ENCODE measurements around the gene IL34. TPM values are rescaled to one million over a fixed set of nuclear protein-coding genes. Genes with fewer than 3 reads are reported as not detected.

The IL34 gene
- polyA plus RNA-seq, 1 of the 3 experiments (the other 2 are of a cell fraction) = 0.18 TPM

DNA sequence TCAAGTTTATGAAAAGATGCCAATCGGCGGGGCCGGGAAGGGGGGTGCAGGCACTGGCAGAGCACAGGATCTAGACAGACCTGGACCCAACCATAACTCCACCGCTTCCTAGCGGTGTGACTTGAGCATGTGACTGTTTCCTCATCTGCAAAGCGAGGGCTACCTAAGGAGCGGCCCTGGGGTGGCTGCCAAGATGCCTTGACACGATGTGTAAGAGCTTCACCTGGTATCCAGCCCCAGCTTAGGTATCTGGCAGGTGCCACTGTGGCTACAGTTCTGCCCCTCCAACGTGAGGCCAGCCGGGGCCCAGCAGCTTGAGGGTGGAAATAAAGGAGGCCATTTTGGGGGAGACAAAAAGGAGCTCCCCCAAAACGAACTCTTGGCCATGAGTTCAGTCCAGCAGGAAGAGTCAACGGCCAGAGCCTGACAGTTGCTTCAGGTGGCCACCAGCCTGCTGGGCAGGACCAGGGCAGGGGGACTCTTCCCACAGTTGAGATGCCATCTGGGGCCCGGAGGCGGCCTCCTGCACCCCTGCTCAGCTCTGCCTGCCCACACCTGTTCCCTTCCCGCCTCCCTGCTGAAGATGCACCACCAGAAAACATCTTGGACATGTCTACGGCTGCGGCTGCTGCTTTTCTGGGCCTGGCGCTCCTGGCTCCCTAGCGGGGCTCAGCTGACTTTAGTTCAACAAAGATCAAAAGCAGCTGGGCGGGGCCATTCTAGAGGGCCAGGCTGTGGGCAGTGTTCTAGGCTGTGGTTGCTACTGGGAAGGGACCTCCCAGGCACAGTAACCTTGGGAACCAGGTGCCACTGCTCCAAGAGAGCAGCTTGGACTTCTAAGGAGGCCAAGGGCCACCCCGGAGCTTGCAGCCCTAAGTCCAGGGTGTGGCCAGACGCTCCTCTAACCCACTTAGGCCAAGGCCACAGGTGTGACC lies 42.9 kb downstream of the IL34 start:
- POLR2A ChIA-PET = interaction anchor here (2.5 kb wide), 1 partner anchor 82 kb away, joined by 5 read pairs; no protein-coding TSS in a partner anchor
- H3K36me3 ChIP-seq (replicated peaks in 1 of 2; ENCODE audit: control insufficient read depth in 1 of 2, insufficient read depth in 2 of 2, low read length in 1 of 2) = no peaks in the 10 kb centered on the region
- CTCF ChIA-PET = interaction anchor here (0.6 to 4.9 kb wide), 8 partner anchors 7 to 196 kb away, joined by 3 to 39 read pairs (median 10); no protein-coding TSS in a partner anchor
- H3K27me3 ChIP-seq (ENCODE audit: insufficient read depth) = no peaks in the 10 kb centered on the region
- no peaks in the 10 kb centered on the region for H3F3A ChIP-seq (replicated peaks; ENCODE audit: insufficient read depth)
- peaks cover 13% of the 10 kb centered on the region for H3K79me2 ChIP-seq (ENCODE audit: insufficient read depth)
- H3K9ac ChIP-seq = no peak overlapping the region
- peaks cover 6% of the 10 kb centered on the region; the same call in 1 of the 2 replicates for H4K20me1 ChIP-seq (ENCODE audit: insufficient read depth)
- no peaks in the 10 kb centered on the region for H3K9me3 ChIP-seq
- no peak for DNase-seq
- TF ChIP-seq RAD21 (IDR thresholded peaks at IDR 0.05; ENCODE audit: low read length) (no peak), NFIC (IDR thresholded peaks at IDR 0.05; ENCODE audit: borderline replicate concordance) (no peak), POLR2AphosphoS5 (IDR thresholded peaks at IDR 0.05; ENCODE audit: low read depth, low read length) (no peak), FOXJ3 (CRISPR knock-in tag; IDR thresholded peaks at IDR 0.05) (no peak), USF2 (IDR thresholded peaks at IDR 0.05; ENCODE audit: borderline replicate concordance, low read depth, low read length) (no peak), CHD2 (IDR thresholded peaks at IDR 0.05; ENCODE audit: low read length, partially characterized antibody) (no peak), MAX (IDR thresholded peaks at IDR 0.05; ENCODE audit: low read depth) (no peak), TCF12 (IDR thresholded peaks at IDR 0.05) (no peak), FOXM1 (IDR thresholded peaks at IDR 0.05; ENCODE audit: low read depth) (no peak), TEAD4 (IDR thresholded peaks at IDR 0.05; ENCODE audit: borderline replicate concordance, insufficient read depth) (no peak), ELF1 (IDR thresholded peaks at IDR 0.05) (no peak), RFX5 (IDR thresholded peaks at IDR 0.05; ENCODE audit: low read length) (no peak), RCOR1 (IDR thresholded peaks at IDR 0.05; ENCODE audit: low read length) (no peak)
- TF ChIP-seq, protein P1, sequence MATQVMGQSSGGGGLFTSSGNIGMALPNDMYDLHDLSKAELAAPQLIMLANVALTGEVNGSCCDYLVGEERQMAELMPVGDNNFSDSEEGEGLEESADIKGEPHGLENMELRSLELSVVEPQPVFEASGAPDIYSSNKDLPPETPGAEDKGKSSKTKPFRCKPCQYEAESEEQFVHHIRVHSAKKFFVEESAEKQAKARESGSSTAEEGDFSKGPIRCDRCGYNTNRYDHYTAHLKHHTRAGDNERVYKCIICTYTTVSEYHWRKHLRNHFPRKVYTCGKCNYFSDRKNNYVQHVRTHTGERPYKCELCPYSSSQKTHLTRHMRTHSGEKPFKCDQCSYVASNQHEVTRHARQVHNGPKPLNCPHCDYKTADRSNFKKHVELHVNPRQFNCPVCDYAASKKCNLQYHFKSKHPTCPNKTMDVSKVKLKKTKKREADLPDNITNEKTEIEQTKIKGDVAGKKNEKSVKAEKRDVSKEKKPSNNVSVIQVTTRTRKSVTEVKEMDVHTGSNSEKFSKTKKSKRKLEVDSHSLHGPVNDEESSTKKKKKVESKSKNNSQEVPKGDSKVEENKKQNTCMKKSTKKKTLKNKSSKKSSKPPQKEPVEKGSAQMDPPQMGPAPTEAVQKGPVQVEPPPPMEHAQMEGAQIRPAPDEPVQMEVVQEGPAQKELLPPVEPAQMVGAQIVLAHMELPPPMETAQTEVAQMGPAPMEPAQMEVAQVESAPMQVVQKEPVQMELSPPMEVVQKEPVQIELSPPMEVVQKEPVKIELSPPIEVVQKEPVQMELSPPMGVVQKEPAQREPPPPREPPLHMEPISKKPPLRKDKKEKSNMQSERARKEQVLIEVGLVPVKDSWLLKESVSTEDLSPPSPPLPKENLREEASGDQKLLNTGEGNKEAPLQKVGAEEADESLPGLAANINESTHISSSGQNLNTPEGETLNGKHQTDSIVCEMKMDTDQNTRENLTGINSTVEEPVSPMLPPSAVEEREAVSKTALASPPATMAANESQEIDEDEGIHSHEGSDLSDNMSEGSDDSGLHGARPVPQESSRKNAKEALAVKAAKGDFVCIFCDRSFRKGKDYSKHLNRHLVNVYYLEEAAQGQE (IDR thresholded peaks at IDR 0.05; ENCODE audit: low read depth, low read length) = no peak
- TF ChIP-seq, protein P2, sequence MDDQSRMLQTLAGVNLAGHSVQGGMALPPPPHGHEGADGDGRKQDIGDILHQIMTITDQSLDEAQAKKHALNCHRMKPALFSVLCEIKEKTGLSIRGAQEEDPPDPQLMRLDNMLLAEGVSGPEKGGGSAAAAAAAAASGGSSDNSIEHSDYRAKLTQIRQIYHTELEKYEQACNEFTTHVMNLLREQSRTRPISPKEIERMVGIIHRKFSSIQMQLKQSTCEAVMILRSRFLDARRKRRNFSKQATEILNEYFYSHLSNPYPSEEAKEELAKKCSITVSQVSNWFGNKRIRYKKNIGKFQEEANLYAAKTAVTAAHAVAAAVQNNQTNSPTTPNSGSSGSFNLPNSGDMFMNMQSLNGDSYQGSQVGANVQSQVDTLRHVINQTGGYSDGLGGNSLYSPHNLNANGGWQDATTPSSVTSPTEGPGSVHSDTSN (IDR thresholded peaks at IDR 0.05) = no peak
- H3K4me3 ChIP-seq (ENCODE audit: low read depth in 2 of 2, low read length in 1 of 2) = no peak overlapping the region
- H3K9me2 ChIP-seq = no peaks in the 10 kb centered on the region
- no peak overlapping the region for H2AFZ ChIP-seq (ENCODE audit: low read depth)
- WGBS (ENCODE audit: low lambda C conversion rate) = 93% methylated on average over 10 of the region's 22 CpGs
- peaks cover 55 to 88% of the 10 kb centered on the region in 2 experiments for H3K4me1 ChIP-seq (ENCODE audit: control insufficient read depth in 1 of 2, insufficient read depth in 2 of 2, low read depth in 1 of 2, low read length in 1 of 2)
- peak overlapping the region; percentile 47 to 93; a peak in 3 of 4 replicates for H3K27ac ChIP-seq (ENCODE audit: low read depth in 2 of 2, low read length in 1 of 2)
- no peak overlapping the region for H3K4me2 ChIP-seq

Measured in SK-N-SH (cell line).